ENCODE results near the gene C3orf22.

C3orf22 gene

DNA sequence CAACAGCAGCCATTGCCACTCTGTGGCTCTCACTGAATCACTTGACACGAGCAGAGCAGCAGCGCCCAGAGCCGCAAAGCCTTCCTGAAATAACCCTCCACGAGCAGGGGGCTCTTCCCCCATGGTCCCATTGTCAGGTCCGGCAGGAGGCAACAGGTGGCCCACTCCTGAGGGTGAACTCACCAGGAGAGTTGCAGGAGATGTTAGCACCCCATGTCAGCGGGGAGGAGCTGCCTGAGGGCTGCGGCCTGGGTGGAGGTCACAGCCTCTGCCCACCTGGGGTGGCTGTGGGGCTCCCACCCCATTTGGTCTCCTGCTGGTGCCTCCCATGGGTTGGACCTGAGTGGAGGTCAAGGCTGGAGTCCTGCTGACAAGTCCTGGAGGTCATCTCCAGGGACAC, 12.3 kb upstream of the C3orf22 start:
- TF ChIP-seq EZH2 (optimal IDR thresholded peaks at IDR 0.05; ENCODE audit: low read depth, low read length) (no peak), EZH2phosphoT487 (IDR thresholded peaks at IDR 0.05; ENCODE audit: low read length) (no peak)
- TF ChIP-seq, protein P1, sequence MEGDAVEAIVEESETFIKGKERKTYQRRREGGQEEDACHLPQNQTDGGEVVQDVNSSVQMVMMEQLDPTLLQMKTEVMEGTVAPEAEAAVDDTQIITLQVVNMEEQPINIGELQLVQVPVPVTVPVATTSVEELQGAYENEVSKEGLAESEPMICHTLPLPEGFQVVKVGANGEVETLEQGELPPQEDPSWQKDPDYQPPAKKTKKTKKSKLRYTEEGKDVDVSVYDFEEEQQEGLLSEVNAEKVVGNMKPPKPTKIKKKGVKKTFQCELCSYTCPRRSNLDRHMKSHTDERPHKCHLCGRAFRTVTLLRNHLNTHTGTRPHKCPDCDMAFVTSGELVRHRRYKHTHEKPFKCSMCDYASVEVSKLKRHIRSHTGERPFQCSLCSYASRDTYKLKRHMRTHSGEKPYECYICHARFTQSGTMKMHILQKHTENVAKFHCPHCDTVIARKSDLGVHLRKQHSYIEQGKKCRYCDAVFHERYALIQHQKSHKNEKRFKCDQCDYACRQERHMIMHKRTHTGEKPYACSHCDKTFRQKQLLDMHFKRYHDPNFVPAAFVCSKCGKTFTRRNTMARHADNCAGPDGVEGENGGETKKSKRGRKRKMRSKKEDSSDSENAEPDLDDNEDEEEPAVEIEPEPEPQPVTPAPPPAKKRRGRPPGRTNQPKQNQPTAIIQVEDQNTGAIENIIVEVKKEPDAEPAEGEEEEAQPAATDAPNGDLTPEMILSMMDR (IDR thresholded peaks at IDR 0.05; ENCODE audit: low read length), result no peak

GRCh38 chr3:126570103-126570541, 11.4 kb upstream of the C3orf22 start:
- no peaks in the 10 kb centered on the region for H3K36me3 ChIP-seq (replicated peaks; ENCODE audit: insufficient read depth, low read length)
- no peak for DNase-seq
- H3K4me2 ChIP-seq (ENCODE audit: low read depth, low read length), result no peak overlapping the region
- no peak overlapping the region for H2AFZ ChIP-seq (ENCODE audit: low read length)
- no peak overlapping the region for H3K4me3 ChIP-seq (ENCODE audit: low read length)
- H3K4me1 ChIP-seq (ENCODE audit: low read length), result no peaks in the 10 kb centered on the region
- no peaks in the 10 kb centered on the region for H3K9me3 ChIP-seq (replicated peaks; ENCODE audit: insufficient read depth, low read length)
- TF ChIP-seq EZH2phosphoT487 (IDR thresholded peaks at IDR 0.05; ENCODE audit: low read length) (no peak), EZH2 (optimal IDR thresholded peaks at IDR 0.05; ENCODE audit: low read depth, low read length) (no peak)
- TF ChIP-seq, protein P1 (IDR thresholded peaks at IDR 0.05; ENCODE audit: low read length), result no peak
- no peaks in the 10 kb centered on the region for H3F3A ChIP-seq (ENCODE audit: insufficient read depth, low read length)
- H3K79me2 ChIP-seq (ENCODE audit: low read length), result no peaks in the 10 kb centered on the region
- H4K20me1 ChIP-seq (ENCODE audit: insufficient read depth, low read length), result no peaks in the 10 kb centered on the region
- H3K9me2 ChIP-seq (replicated peaks; ENCODE audit: insufficient read depth, low read length), result no peaks in the 10 kb centered on the region
- H3K27ac ChIP-seq (ENCODE audit: low read length), result no peak overlapping the region
- H3K9ac ChIP-seq (ENCODE audit: low read length), result no peak overlapping the region
- H3K27me3 ChIP-seq (replicated peaks; ENCODE audit: insufficient read depth, low read length), result no peaks in the 10 kb centered on the region

More for the DNA sequence above, 12.3 kb upstream of the C3orf22 start:
- Histone ChIP-seq H2AFZ (ENCODE audit: low read length) (no peak overlapping the region), H3K79me2 (ENCODE audit: low read length) (no peaks in the 10 kb centered on the region), H3K36me3 (replicated peaks; ENCODE audit: insufficient read depth, low read length) (no peaks in the 10 kb centered on the region), H3K4me1 (ENCODE audit: low read length) (no peaks in the 10 kb centered on the region), H3K9me2 (replicated peaks; ENCODE audit: insufficient read depth, low read length) (no peaks in the 10 kb centered on the region), H3K4me3 (ENCODE audit: low read length) (no peak overlapping the region), H3K27ac (ENCODE audit: low read length) (no peak overlapping the region), H3K27me3 (replicated peaks; ENCODE audit: insufficient read depth, low read length) (no peaks in the 10 kb centered on the region), H4K20me1 (ENCODE audit: insufficient read depth, low read length) (no peaks in the 10 kb centered on the region), H3K9me3 (replicated peaks; ENCODE audit: insufficient read depth, low read length) (no peaks in the 10 kb centered on the region), H3K9ac (ENCODE audit: low read length) (no peak overlapping the region), H3F3A (ENCODE audit: insufficient read depth, low read length) (no peaks in the 10 kb centered on the region), H3K4me2 (ENCODE audit: low read depth, low read length) (no peak overlapping the region)
- DNase-seq, result no peak

DNA sequence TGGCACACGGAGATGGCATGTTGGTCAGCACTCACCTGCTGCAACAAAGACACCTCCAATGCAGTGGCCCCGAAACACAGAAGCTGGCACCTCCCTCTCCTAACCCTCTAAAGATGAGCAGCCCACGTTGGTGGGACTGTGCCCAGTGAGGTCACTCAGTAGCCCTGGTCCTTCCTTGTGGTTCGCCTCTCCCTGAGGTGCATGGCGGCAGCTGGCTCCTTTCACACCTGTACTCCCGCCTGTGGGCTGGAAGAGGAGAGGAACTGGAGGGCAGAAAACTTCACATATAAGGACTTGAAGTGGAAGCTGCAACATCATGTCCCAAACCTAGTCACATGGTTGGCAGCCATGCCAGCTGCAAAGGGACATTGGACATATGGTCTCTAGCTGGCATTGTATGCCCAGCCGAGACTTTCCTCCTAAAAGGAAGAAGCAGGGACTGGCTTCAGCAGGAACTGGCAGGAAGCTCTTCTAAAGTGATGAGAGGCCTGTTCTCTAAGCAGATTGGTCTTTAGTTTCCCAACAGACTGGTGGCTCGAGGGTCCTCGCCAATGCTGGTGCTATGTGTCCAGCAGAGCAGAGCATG, 10.8 kb upstream of the C3orf22 start:
- no peaks in the 10 kb centered on the region for H3F3A ChIP-seq (ENCODE audit: insufficient read depth, low read length)
- no peaks in the 10 kb centered on the region for H3K9me2 ChIP-seq (replicated peaks; ENCODE audit: insufficient read depth, low read length)
- H4K20me1 ChIP-seq (ENCODE audit: insufficient read depth, low read length), result no peaks in the 10 kb centered on the region
- TF ChIP-seq EZH2phosphoT487 (IDR thresholded peaks at IDR 0.05; ENCODE audit: low read length) (no peak), EZH2 (optimal IDR thresholded peaks at IDR 0.05; ENCODE audit: low read depth, low read length) (no peak)
- TF ChIP-seq, protein P1 (IDR thresholded peaks at IDR 0.05; ENCODE audit: low read length), result no peak
- H3K9ac ChIP-seq (ENCODE audit: low read length), result no peak overlapping the region
- no peak overlapping the region for H2AFZ ChIP-seq (ENCODE audit: low read length)
- no peaks in the 10 kb centered on the region for H3K27me3 ChIP-seq (replicated peaks; ENCODE audit: insufficient read depth, low read length)
- H3K4me3 ChIP-seq (ENCODE audit: low read length), result no peak overlapping the region
- DNase-seq, result no peak
- no peaks in the 10 kb centered on the region for H3K9me3 ChIP-seq (replicated peaks; ENCODE audit: insufficient read depth, low read length)
- no peaks in the 10 kb centered on the region for H3K36me3 ChIP-seq (replicated peaks; ENCODE audit: insufficient read depth, low read length)
- no peak overlapping the region for H3K4me2 ChIP-seq (ENCODE audit: low read depth, low read length)
- no peak overlapping the region for H3K27ac ChIP-seq (ENCODE audit: low read length)
- H3K79me2 ChIP-seq (ENCODE audit: low read length), result no peaks in the 10 kb centered on the region
- no peaks in the 10 kb centered on the region for H3K4me1 ChIP-seq (ENCODE audit: low read length)
